GM12892 (cell line): ENCODE data around the gene KAT2A.

Source experiments
- POLR2A ChIP-seq: IDR thresholded peaks from 2 replicates; pipeline ENCODE4 v1.6.1; 2011; ENCODE audit warnings: low read depth, low read length, control low read depth
- POLR2AphosphoS5 ChIP-seq: IDR thresholded peaks from 2 replicates; pipeline ENCODE4 v1.6.1; 2011; ENCODE audit warnings: low read depth, low read length, control low read depth
- TAF1 ChIP-seq: IDR thresholded peaks from 2 replicates; pipeline ENCODE4 v1.6.1; 2011; ENCODE audit warnings: low read depth, mild to moderate bottlenecking, control low read depth, low read length, borderline replicate concordance

DNA sequence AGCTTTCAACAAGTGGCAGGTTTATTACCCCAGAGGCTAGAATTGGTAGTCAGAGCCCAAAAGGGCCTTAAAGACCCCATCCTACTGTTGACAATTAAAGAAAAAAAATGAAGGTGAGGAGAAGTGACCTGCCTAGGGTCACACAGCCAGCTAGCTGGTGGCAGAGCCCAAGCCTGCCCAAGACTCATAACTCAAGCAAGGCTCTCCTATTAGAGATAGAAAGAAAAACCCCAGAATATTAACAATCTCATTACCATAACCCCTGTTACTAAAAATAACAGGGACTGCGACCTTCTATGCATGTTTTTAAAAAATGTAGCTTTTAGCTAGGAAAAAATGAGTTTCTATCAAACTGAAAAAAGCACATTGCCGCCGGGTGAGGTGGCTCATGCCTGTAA lies 15.5 kb upstream of the KAT2A start:
- TF ChIP-seq POLR2A (no peak), POLR2AphosphoS5 (no peak), TAF1 (no peak)
